ENCODE measurements around the gene THG1L. TPM values are rescaled to one million over a fixed set of nuclear protein-coding genes. Genes with fewer than 3 reads are reported as not detected.
"Not testable (repeated sequence)": the region's sequence is repeated elsewhere in the genome, so short reads cannot be mapped to it uniquely, and the experiment has no call there.

The THG1L gene
- 10 to 100 TPM in 2 of 4 donors, 1 to 10 TPM in 2; 2.2 to 16.8 (median 7.0) TPM for total RNA-seq

- peak within 1 kb of the TSS; percentile 90 to 99 (median 95) for H3K27ac ChIP-seq
- H3K27me3 ChIP-seq = no peaks in the 10 kb centered on the region
- H3K4me1 ChIP-seq = peaks cover 0 to 15% (median 7%) of the 10 kb centered on the region in 4 donors
- no peaks in the 10 kb centered on the region for H3K9me3 ChIP-seq
- TF ChIP-seq CTCF (IDR thresholded peaks at IDR 0.05) (no peak), POLR2AphosphoS5 (IDR thresholded peaks at IDR 0.05) (peak; percentile 69 to 91 (median 90)), POLR2A (IDR thresholded peaks at IDR 0.05) (peak; percentile 88)
- in situ Hi-C loops (cut with MboI; ENCODE audit: low pct_ligation_motif_present in 1 of 4, low pct_unique_long_range_greater_than_20kb in 1 of 4, low sequenced_read_pairs in 3 of 4) = loop anchor here in 3 of 4 donors (25.0 kb wide), 4 partner anchors 244 to 594 kb away; partner anchors contain the start of gene MED7 (in 1 of the 3)
- H3K4me3 ChIP-seq = peak within 1 kb of the TSS; percentile 66 to 89 (median 70)
- H3K36me3 ChIP-seq = peaks cover 0 to 7% (median 0%) of the 10 kb centered on the region in 4 donors
- peak; percentile 99 for DNase-seq
- WGBS, 2 donors (ENCODE audit: low coverage in 1 of 2) = 2 to 7% methylated on average over 5 to 26 of the region's 47 CpGs
- intact Hi-C loops (cut with DNase I; ENCODE audit: low total_unique reads) = no loop called here
Measured at GRCh38 chr5:157731272-157732129, at the start of gene THG1L. Gene THG1L (plus strand): TSS chr5:157731420. CDS start chr5:157731441, 21 bp downstream.

GRCh38 chr5:157682257-157682656 lies 49.0 kb upstream of the THG1L start:
- Histone ChIP-seq H3K27me3 (no peaks in the 10 kb centered on the region), H3K4me3 (no peak overlapping the region), H3K36me3 (no peaks in the 10 kb centered on the region), H3K9me3 (no peaks in the 10 kb centered on the region), H3K27ac (no peak overlapping the region), H3K4me1 (peaks cover 0 to 5% (median 2%) of the 10 kb centered on the region in 4 donors)
- TF ChIP-seq CTCF (IDR thresholded peaks at IDR 0.05) (no peak), EP300 (IDR thresholded peaks at IDR 0.05; ENCODE audit: low read depth) (no peak), POLR2AphosphoS5 (IDR thresholded peaks at IDR 0.05) (no peak), POLR2A (IDR thresholded peaks at IDR 0.05) (no peak)
- DNase-seq = no peak
- in situ Hi-C loops (cut with MboI; ENCODE audit: low pct_ligation_motif_present in 1 of 4, low pct_unique_long_range_greater_than_20kb in 1 of 4, low sequenced_read_pairs in 3 of 4) = no loop called here
- intact Hi-C loops (cut with DNase I; ENCODE audit: low total_unique reads) = no loop called here
- WGBS, 2 donors (ENCODE audit: low coverage in 1 of 2) = 58 to 100% methylated on average over 2 to 3 of the region's 3 CpGs

- WGBS, 2 donors (ENCODE audit: low coverage in 1 of 2) = 79 to 82% methylated on average over 4 to 14 of the region's 14 CpGs
- H3K27me3 ChIP-seq; in situ Hi-C loops (cut with MboI; ENCODE audit: low pct_ligation_motif_present in 1 of 4, low pct_unique_long_range_greater_than_20kb in 1 of 4, low sequenced_read_pairs in 3 of 4); H3K36me3 ChIP-seq; DNase-seq; intact Hi-C loops (cut with DNase I; ENCODE audit: low total_unique reads); H3K4me3 ChIP-seq; H3K9me3 ChIP-seq; H3K4me1 ChIP-seq: not testable (repeated sequence)
- peak overlapping the region in 2 of 4 donors; percentile 25 for H3K27ac ChIP-seq
Measured at GRCh38 chr5:157686276-157687197, 44.7 kb upstream of the THG1L start.

GRCh38 chr5:157687198-157687554 lies 44.0 kb upstream of the THG1L start:
- Histone ChIP-seq H3K9me3 (no peaks in the 10 kb centered on the region), H3K27ac (peak overlapping the region in 2 of 4 donors; percentile 7 to 25), H3K27me3 (no peaks in the 10 kb centered on the region), H3K36me3 (no peaks in the 10 kb centered on the region), H3K4me3 (no peak overlapping the region), H3K4me1 (peaks cover 0 to 5% (median 2%) of the 10 kb centered on the region in 4 donors)
- in situ Hi-C loops (cut with MboI; ENCODE audit: low pct_ligation_motif_present in 1 of 4, low pct_unique_long_range_greater_than_20kb in 1 of 4, low sequenced_read_pairs in 3 of 4) = no loop called here
- 94 to 100% methylated on average over 1 of the region's 1 CpG for WGBS, 2 donors (ENCODE audit: low coverage in 1 of 2)
- intact Hi-C loops (cut with DNase I; ENCODE audit: low total_unique reads) = no loop called here
- no peak for DNase-seq
- TF ChIP-seq CTCF (IDR thresholded peaks at IDR 0.05) (no peak), POLR2AphosphoS5 (IDR thresholded peaks at IDR 0.05) (no peak), POLR2A (IDR thresholded peaks at IDR 0.05) (no peak), EP300 (IDR thresholded peaks at IDR 0.05; ENCODE audit: low read depth) (no peak)

All from transverse colon (tissue), 4 donors.